ENCODE results near the gene ABHD3.
"Not testable (repeated sequence)": the region's sequence is repeated elsewhere in the genome, so short reads cannot be mapped to it uniquely, and the experiment has no call there.

ABHD3 gene

GRCh38 chr18:21650311-21650710 lies 54.3 kb downstream of the ABHD3 start:
- Histone ChIP-seq H3K4me3 (ENCODE audit: low read length, poor library complexity, severe bottlenecking) (no peak overlapping the region), H3K9me3 (ENCODE audit: insufficient read depth, low read depth, low read length) (no peaks in the 10 kb centered on the region), H3K36me3 (ENCODE audit: insufficient read depth, low read length) (peaks cover 3% of the 10 kb centered on the region; the same call in 1 of the 2 replicates), H3K79me2 (ENCODE audit: insufficient read depth, low read length) (no peaks in the 10 kb centered on the region), H4K20me1 (ENCODE audit: insufficient read depth, low read length, poor library complexity, severe bottlenecking) (no peaks in the 10 kb centered on the region), H2AFZ (ENCODE audit: low read length) (no peak overlapping the region), H3K9me2 (replicated peaks; ENCODE audit: low read depth, low read length) (no peaks in the 10 kb centered on the region), H3F3A (ENCODE audit: low read depth) (no peaks in the 10 kb centered on the region), H3K4me1 (ENCODE audit: insufficient read depth, low read length, poor library complexity, severe bottlenecking) (no peaks in the 10 kb centered on the region), H3K9ac (ENCODE audit: low read depth, low read length, poor library complexity, severe bottlenecking) (no peak overlapping the region), H3K4me2 (ENCODE audit: low read depth, low read length, poor library complexity, severe bottlenecking) (no peak overlapping the region), H3K27me3 (ENCODE audit: insufficient read depth, low read length, poor library complexity, severe bottlenecking) (no peaks in the 10 kb centered on the region)
- no peak for TF ChIP-seq CTCF (conservative IDR thresholded peaks at IDR 0.05; ENCODE audit: low read length)
- no peak for TF ChIP-seq EZH2phosphoT487 (IDR thresholded peaks at IDR 0.05; ENCODE audit: borderline replicate concordance)

DNA sequence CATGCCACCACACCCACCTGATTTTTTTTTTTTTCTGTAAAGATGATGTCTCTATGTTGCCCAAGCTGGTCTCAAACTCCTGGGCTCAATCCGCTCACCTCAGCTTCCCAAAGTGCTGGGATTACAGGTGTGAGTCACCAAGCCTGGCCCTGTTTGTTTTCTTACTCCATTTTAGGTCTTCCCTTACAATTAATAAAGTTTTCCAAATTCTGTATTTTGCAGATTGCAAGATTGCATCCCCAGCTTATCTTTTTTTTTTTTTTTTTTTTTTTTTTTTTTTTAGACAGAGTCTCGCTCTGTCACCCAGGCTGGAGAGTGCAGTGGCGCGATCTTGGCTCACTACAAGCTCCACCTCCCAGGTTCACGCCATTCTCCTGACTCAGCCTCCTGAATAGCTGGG lies 64.2 kb downstream of the ABHD3 start:
- H3F3A ChIP-seq (ENCODE audit: low read depth); H3K79me2 ChIP-seq (ENCODE audit: insufficient read depth, low read length); H3K9me2 ChIP-seq (replicated peaks; ENCODE audit: low read depth, low read length); H3K9me3 ChIP-seq (ENCODE audit: insufficient read depth, low read depth, low read length); H4K20me1 ChIP-seq (ENCODE audit: insufficient read depth, low read length, poor library complexity, severe bottlenecking); H3K4me2 ChIP-seq (ENCODE audit: low read depth, low read length, poor library complexity, severe bottlenecking); H3K4me1 ChIP-seq (ENCODE audit: insufficient read depth, low read length, poor library complexity, severe bottlenecking); H3K36me3 ChIP-seq (ENCODE audit: insufficient read depth, low read length); H3K27me3 ChIP-seq (ENCODE audit: insufficient read depth, low read length, poor library complexity, severe bottlenecking); H3K9ac ChIP-seq (ENCODE audit: low read depth, low read length, poor library complexity, severe bottlenecking); H3K4me3 ChIP-seq (ENCODE audit: low read length, poor library complexity, severe bottlenecking); H2AFZ ChIP-seq (ENCODE audit: low read length): not testable (repeated sequence)

- no peaks in the 10 kb centered on the region for H3K27me3 ChIP-seq (ENCODE audit: insufficient read depth, low read length, poor library complexity, severe bottlenecking)
- no peaks in the 10 kb centered on the region for H4K20me1 ChIP-seq (ENCODE audit: insufficient read depth, low read length, poor library complexity, severe bottlenecking)
- no peaks in the 10 kb centered on the region for H3K79me2 ChIP-seq (ENCODE audit: insufficient read depth, low read length)
- H3K4me1 ChIP-seq (ENCODE audit: insufficient read depth, low read length, poor library complexity, severe bottlenecking): peaks cover 4% of the 10 kb centered on the region
- no peak overlapping the region for H2AFZ ChIP-seq (ENCODE audit: low read length)
- no peak overlapping the region for H3K9ac ChIP-seq (ENCODE audit: low read depth, low read length, poor library complexity, severe bottlenecking)
- no peaks in the 10 kb centered on the region for H3F3A ChIP-seq (ENCODE audit: low read depth)
- TF ChIP-seq EZH2phosphoT487 (IDR thresholded peaks at IDR 0.05; ENCODE audit: borderline replicate concordance): no peak
- no peak for TF ChIP-seq CTCF (conservative IDR thresholded peaks at IDR 0.05; ENCODE audit: low read length)
- H3K9me2 ChIP-seq (replicated peaks; ENCODE audit: low read depth, low read length): no peaks in the 10 kb centered on the region
- no peak overlapping the region for H3K4me3 ChIP-seq (ENCODE audit: low read length, poor library complexity, severe bottlenecking)
- no peak overlapping the region for H3K4me2 ChIP-seq (ENCODE audit: low read depth, low read length, poor library complexity, severe bottlenecking)
- peaks cover 4% of the 10 kb centered on the region; the same call in 1 of the 2 replicates for H3K36me3 ChIP-seq (ENCODE audit: insufficient read depth, low read length)
- no peaks in the 10 kb centered on the region for H3K9me3 ChIP-seq (ENCODE audit: insufficient read depth, low read depth, low read length)
Measured at GRCh38 chr18:21638822-21639221, 65.8 kb downstream of the ABHD3 start.

DNA sequence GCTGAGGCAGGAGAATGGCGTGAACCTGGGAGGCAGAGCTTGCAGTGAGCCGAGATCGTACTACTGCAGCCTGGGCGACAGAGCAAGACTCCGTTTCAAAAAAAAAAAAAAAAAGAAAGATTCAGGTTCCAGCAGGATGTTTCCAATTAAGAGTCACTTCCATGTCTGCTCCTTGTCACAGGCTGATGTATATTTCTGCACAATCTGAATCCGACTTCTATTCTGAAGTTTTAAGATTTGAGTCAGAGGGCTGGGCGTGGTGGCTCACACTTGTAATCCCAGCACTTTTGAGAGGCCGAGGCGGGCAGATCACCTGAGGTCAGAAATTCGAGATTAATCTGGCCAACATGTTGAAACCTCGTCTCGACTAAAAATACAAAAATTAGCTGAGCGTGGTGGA lies 67.8 kb downstream of the ABHD3 start:
- Histone ChIP-seq H3K9me3 (ENCODE audit: insufficient read depth, low read depth, low read length) (no peaks in the 10 kb centered on the region), H3K4me2 (ENCODE audit: low read depth, low read length, poor library complexity, severe bottlenecking) (no peak overlapping the region), H3K9me2 (replicated peaks; ENCODE audit: low read depth, low read length) (no peaks in the 10 kb centered on the region), H4K20me1 (ENCODE audit: insufficient read depth, low read length, poor library complexity, severe bottlenecking) (no peaks in the 10 kb centered on the region), H3K4me1 (ENCODE audit: insufficient read depth, low read length, poor library complexity, severe bottlenecking) (peaks cover 4% of the 10 kb centered on the region), H3F3A (ENCODE audit: low read depth) (no peaks in the 10 kb centered on the region), H3K36me3 (ENCODE audit: insufficient read depth, low read length) (peaks cover 15% of the 10 kb centered on the region; the same call in 1 of the 2 replicates), H3K9ac (ENCODE audit: low read depth, low read length, poor library complexity, severe bottlenecking) (no peak overlapping the region), H3K27me3 (ENCODE audit: insufficient read depth, low read length, poor library complexity, severe bottlenecking) (no peaks in the 10 kb centered on the region), H2AFZ (ENCODE audit: low read length) (no peak overlapping the region), H3K79me2 (ENCODE audit: insufficient read depth, low read length) (no peaks in the 10 kb centered on the region), H3K4me3 (ENCODE audit: low read length, poor library complexity, severe bottlenecking) (no peak overlapping the region)
- TF ChIP-seq EZH2phosphoT487 (IDR thresholded peaks at IDR 0.05; ENCODE audit: borderline replicate concordance) (no peak), CTCF (conservative IDR thresholded peaks at IDR 0.05; ENCODE audit: low read length) (no peak)
